Right kidney (tissue), 1 donor: ENCODE measurements around the gene STAT4.
A peak's percentile ranks its signal among the peaks of the same experiment; 100 is the strongest.
"Not testable (repeated sequence)": the region's sequence is repeated elsewhere in the genome, so short reads cannot be mapped to it uniquely, and the experiment has no call there.

Experiments
- DNase-seq: peaks from one replicate; pipeline ENCODE4 v3.0.0-alpha.2; 2016

STAT4 gene

GRCh38 chr2:191013932-191014652 lies 136.7 kb downstream of the STAT4 start, which contains the start of gene STAT1:
Gene STAT1, minus strand, starts transcription at chr2:191014171. Its CDS starts 4,168 bp downstream, at chr2:191010003.
- peak; percentile 97 for DNase-seq

- no peak for DNase-seq
These were observed 137.2 kb downstream of the STAT4 start for GRCh38 chr2:191013682-191013931.

GRCh38 chr2:191012845-191013681 lies 137.7 kb downstream of the STAT4 start:
- DNase-seq = no peak

GRCh38 chr2:191012346-191012745 lies 138.4 kb downstream of the STAT4 start:
- DNase-seq = no peak

- no peak for DNase-seq
These were observed 139.6 kb downstream of the STAT4 start for GRCh38 chr2:191010887-191011885.

- no peak for DNase-seq
These were observed 141.0 kb downstream of the STAT4 start for GRCh38 chr2:191009541-191010374.

- DNase-seq = no peak
These were observed 142.5 kb downstream of the STAT4 start for GRCh38 chr2:191008286-191008685.

GRCh38 chr2:191006997-191007783 lies 143.6 kb downstream of the STAT4 start:
- DNase-seq = no peak

GRCh38 chr2:191006297-191006696 lies 144.5 kb downstream of the STAT4 start:
- no peak for DNase-seq

- no peak for DNase-seq
These were observed 147.1 kb downstream of the STAT4 start for GRCh38 chr2:191003405-191004309.

GRCh38 chr2:191001624-191002023 lies 149.2 kb downstream of the STAT4 start:
- no peak for DNase-seq

GRCh38 chr2:191001032-191001431 lies 149.8 kb downstream of the STAT4 start:
- DNase-seq = no peak

GRCh38 chr2:190999949-191000665 lies 150.7 kb downstream of the STAT4 start:
- no peak for DNase-seq

GRCh38 chr2:190999058-190999457 lies 151.7 kb downstream of the STAT4 start:
- DNase-seq = no peak

- no peak for DNase-seq
These were observed 153.2 kb downstream of the STAT4 start for GRCh38 chr2:190997526-190998113.

GRCh38 chr2:190996947-190997346 lies 153.8 kb downstream of the STAT4 start:
- DNase-seq = no peak

- DNase-seq = no peak
These were observed 154.4 kb downstream of the STAT4 start for GRCh38 chr2:190996338-190996946.

- not testable (repeated sequence) for DNase-seq
These were observed 155.5 kb downstream of the STAT4 start for GRCh38 chr2:190995315-190995714.
